Spleen (tissue), 11 donors: Measurements from ENCODE around the gene GALNTL6. TPM values are rescaled to one million over a fixed set of nuclear protein-coding genes. Genes with fewer than 3 reads are reported as not detected.

Source experiments
- DNase-seq: peaks from one replicate; pipeline ENCODE4 v3.0.0-alpha.2; 2020
- H3K27ac ChIP-seq, 8 donors: fragments of 200-600 bp; sonication (generic) in 7 of 8; 1 replicate in 4 of 8; 2 replicates in 4 of 8; pipeline versions ENCODE4 v1.5.0 to v1.8.0; 2016 to 2021; ENCODE audit warnings: inconsistent platforms in 4 of 8, mild to moderate bottlenecking in 4 of 8, moderate library complexity in 1 of 8
- H3K27me3 ChIP-seq, 7 donors: fragments of 200-600 bp; sonication (generic) in 6 of 7; replicated peaks in 1 of 7; 1 replicate in 4 of 7; 2 replicates in 3 of 7; pipeline versions ENCODE4 v1.5.0 to v1.8.0; 2016 to 2021; ENCODE audit warnings: inconsistent platforms in 3 of 7, mild to moderate bottlenecking in 1 of 7
- H3K36me3 ChIP-seq, 6 donors: fragments of 200-600 bp; sonication (generic) in 5 of 6; 1 replicate in 4 of 6; 2 replicates in 2 of 6; pipeline versions ENCODE4 v1.5.0 to v1.8.0; 2016 to 2021; ENCODE audit warnings: inconsistent platforms in 2 of 6
- H3K4me1 ChIP-seq, 6 donors: fragments of 200-600 bp; sonication (generic) in 5 of 6; 1 replicate in 3 of 6; 2 replicates in 3 of 6; pipeline versions ENCODE4 v1.5.0 to v1.8.0; 2016 to 2021; ENCODE audit warnings: inconsistent platforms in 3 of 6
- H3K4me3 ChIP-seq, 8 donors: fragments of 200-600 bp; sonication (generic) in 7 of 8; 1 replicate in 4 of 8; 2 replicates in 4 of 8; pipeline versions ENCODE4 v1.5.0 to v1.8.0; 2016 to 2021; ENCODE audit warnings: inconsistent platforms in 4 of 8, mild to moderate bottlenecking in 4 of 8, moderate library complexity in 2 of 8
- H3K9me3 ChIP-seq, 8 donors: fragments of 200-600 bp; sonication (generic) in 7 of 8; 1 replicate in 4 of 8; 2 replicates in 4 of 8; pipeline versions ENCODE4 v1.5.0 to v1.8.0; 2016 to 2021; ENCODE audit warnings: inconsistent platforms in 4 of 8
- CTCF ChIP-seq, 11 experiments: fragments of 200-600 bp in 7 of 11; fragments of 450-650 bp in 4 of 11; sonication (generic) in 4 of 11; IDR thresholded peaks in 8 of 11; conservative IDR thresholded peaks in 3 of 11; 1 replicate in 7 of 11; 2 replicates in 4 of 11; pipeline versions ENCODE4 v1.4.0 to v1.8.0; 2016 to 2021; ENCODE audit warnings: antibody characterized with exemption in 11 of 11, inconsistent platforms in 4 of 11, mild to moderate bottlenecking in 1 of 11
- POLR2A ChIP-seq, 3 donors: fragments of 450-650 bp; IDR thresholded peaks; one replicate each; pipeline ENCODE4 v1.5.1; 2017; ENCODE audit warnings: antibody characterized with exemption in 3 of 3, mild to moderate bottlenecking in 1 of 3
- POLR2AphosphoS5 ChIP-seq, 3 donors: sonication (generic); formaldehyde crosslinking; IDR thresholded peaks; one replicate each; pipeline ENCODE4 v1.5.1; 2017; ENCODE audit warnings: antibody characterized with exemption in 3 of 3
- WGBS, 5 donors: extraction: QIAGEN DNeasy Blood & Tissue Kit in 3 of 5; methylation state at CpG; one replicate each; pipeline versions ENCODE4 v1.1.5 to v1.1.7; 2013 to 2018; 5-methylcytosine and 5-hydroxymethylcytosine counted together
- intact Hi-C: fragments of 100-400 bp; cut with DNase I; formaldehyde crosslinking; loops from one replicate; pipeline ENCODE4 v1.15.0; 2023; ENCODE audit warnings: low total_unique reads
- polyA plus RNA-seq, 3 donors: library from polyadenylated mRNA; stranded (reverse); fragments of 200-250 nt; gene quantifications; one replicate each; pipeline ENCODE4 v1.2.1, GENCODE V29; 2013
- total RNA-seq, 7 donors: library from RNA; depleted of rRNA in 3 of 7; stranded (reverse); fragments of >200 nt in 3 of 7; fragmentation: NEBNext Ultra II Directional in 4 of 7; extraction: Animal tissue kit (Norgen Biotek cat#: 25700) in 4 of 7; gene quantifications; one replicate each; pipeline versions ENCODE4 v1.1.0 to v1.2.1, GENCODE V29; 2016 to 2021
- donor health status: healthy with polysubstance abuse.
- donor health status: DM: no; HTN: no; CAD: no; lungs with moderate emphysema.
- donor health status: DM: no; HTN: no; CAD: no.
- donor health status: Bipolar disorder and iron deficiency.
- donor health status: healthy.
- donor health status: DM: no; HTN: no; CAD: no.
- donor health status: DM: yes; HTN: yes; CAD: no.

GALNTL6 gene
- total and polyA plus RNA-seq, 10 donors: 3.2 to 12.5 (median 7.1) TPM

GRCh38 chr4:172865531-172866127, 1052.4 kb downstream of the GALNTL6 start:
- H3K27ac ChIP-seq: no peak overlapping the region
- H3K4me3 ChIP-seq: no peak overlapping the region
- DNase-seq: no peak
- H3K9me3 ChIP-seq: peaks cover 0 to 16% (median 2%) of the 10 kb centered on the region in 8 donors
- no peaks in the 10 kb centered on the region for H3K4me1 ChIP-seq
- H3K36me3 ChIP-seq: no peaks in the 10 kb centered on the region
- 71 to 81% (median 78%) methylated on average over 4 of the region's 4 CpGs for WGBS, 5 donors
- TF ChIP-seq POLR2A (IDR thresholded peaks at IDR 0.05): no peak
- no peak for TF ChIP-seq CTCF (IDR thresholded peaks at IDR 0.05 in 8 of 11, conservative IDR thresholded peaks at IDR 0.05 in 3 of 11)
- no peak for TF ChIP-seq POLR2AphosphoS5 (IDR thresholded peaks at IDR 0.05)
- no peaks in the 10 kb centered on the region for H3K27me3 ChIP-seq
- intact Hi-C loops: no loop called here

GRCh38 chr4:172866421-172866820, 1053.2 kb downstream of the GALNTL6 start:
- Histone ChIP-seq H3K4me1 (no peaks in the 10 kb centered on the region), H3K36me3 (no peaks in the 10 kb centered on the region), H3K4me3 (no peak overlapping the region), H3K27me3 (no peaks in the 10 kb centered on the region), H3K27ac (no peak overlapping the region), H3K9me3 (peaks cover 0 to 16% (median 2%) of the 10 kb centered on the region in 8 donors)
- DNase-seq: no peak
- intact Hi-C loops: no loop called here
- TF ChIP-seq CTCF (IDR thresholded peaks at IDR 0.05 in 8 of 11, conservative IDR thresholded peaks at IDR 0.05 in 3 of 11) (no peak), POLR2A (IDR thresholded peaks at IDR 0.05) (no peak), POLR2AphosphoS5 (IDR thresholded peaks at IDR 0.05) (no peak)
- 77 to 90% (median 81%) methylated on average over 4 of the region's 4 CpGs for WGBS, 5 donors

GRCh38 chr4:172867835-172868234, 1054.6 kb downstream of the GALNTL6 start:
- H3K4me1 ChIP-seq: no peaks in the 10 kb centered on the region
- H3K27me3 ChIP-seq: no peaks in the 10 kb centered on the region
- no peak overlapping the region for H3K27ac ChIP-seq
- WGBS, 5 donors: 53 to 82% (median 73%) methylated on average over 2 of the region's 2 CpGs
- peaks cover 0 to 10% (median 0%) of the 10 kb centered on the region in 8 donors for H3K9me3 ChIP-seq
- H3K4me3 ChIP-seq: no peak overlapping the region
- no peak for DNase-seq
- H3K36me3 ChIP-seq: no peaks in the 10 kb centered on the region
- intact Hi-C loops: no loop called here
- TF ChIP-seq CTCF (IDR thresholded peaks at IDR 0.05 in 8 of 11, conservative IDR thresholded peaks at IDR 0.05 in 3 of 11) (no peak), POLR2A (IDR thresholded peaks at IDR 0.05) (no peak), POLR2AphosphoS5 (IDR thresholded peaks at IDR 0.05) (no peak)

- Histone ChIP-seq H3K27me3 (no peaks in the 10 kb centered on the region), H3K36me3 (no peaks in the 10 kb centered on the region), H3K27ac (no peak overlapping the region), H3K4me1 (no peaks in the 10 kb centered on the region), H3K4me3 (no peak overlapping the region), H3K9me3 (peaks cover 0 to 5% (median 0%) of the 10 kb centered on the region in 8 donors)
- no peak for DNase-seq
- WGBS, 5 donors: 73 to 93% (median 89%) methylated on average over 1 of the region's 1 CpG
- TF ChIP-seq POLR2AphosphoS5 (IDR thresholded peaks at IDR 0.05) (no peak), CTCF (IDR thresholded peaks at IDR 0.05 in 8 of 11, conservative IDR thresholded peaks at IDR 0.05 in 3 of 11) (no peak), POLR2A (IDR thresholded peaks at IDR 0.05) (no peak)
- intact Hi-C loops: no loop called here
Measured at GRCh38 chr4:172868271-172868670, 1055.1 kb downstream of the GALNTL6 start.
